SK-N-SH (cell line): ENCODE data around the gene TUBB1. TPM values are rescaled to one million over a fixed set of nuclear protein-coding genes. Genes with fewer than 3 reads are reported as not detected.
"Not testable (repeated sequence)": the region's sequence is repeated elsewhere in the genome, so short reads cannot be mapped to it uniquely, and the experiment has no call there.

Source experiments
- CTCF ChIA-PET: fragments of 300-600, 350-600 bp; formaldehyde crosslinking; extraction: SDS; loops from one replicate; lab custom pipeline; 2021; lab: Yijun Ruan, JAX
- POLR2A ChIA-PET: fragments of 350-600 bp; sonication (Branson Sonifier 250); formaldehyde crosslinking; extraction: SDS; loops from one replicate; lab custom pipeline; 2020; ENCODE audit warnings: antibody characterized with exemption, inconsistent platforms; lab: Yijun Ruan, JAX
- DNase-seq: peaks from one replicate; pipeline ENCODE4 v3.0.0; 2012
- H2AFZ ChIP-seq: fragments of 200-600 bp; sonication (generic); 2 replicates; pipeline ENCODE4 v1.8.1; 2016; ENCODE audit warnings: antibody characterized with exemption, mild to moderate bottlenecking, low read depth
- H3F3A ChIP-seq: fragments of 200-600 bp; sonication (generic); replicated peaks from 2 replicates; pipeline ENCODE3; 2016; ENCODE audit warnings: antibody characterized with exemption, mild to moderate bottlenecking; ENCODE audit not compliant: insufficient read depth
- H3K27ac ChIP-seq, 2 experiments: fragments of 200-500 bp in 1 of 2; fragments of 200-600 bp in 1 of 2; sonication (Bioruptor generic) in 1 of 2; sonication (generic), shearing (Covaris generic) in 1 of 2; 2 replicates each; pipeline versions ENCODE4 v1.5.1 to v1.6.1; 2014 to 2016; ENCODE audit warnings: low read depth in 2 of 2, inconsistent platforms in 1 of 2, low read length in 1 of 2, mild to moderate bottlenecking in 1 of 2, mixed read lengths in 1 of 2
- H3K27me3 ChIP-seq: fragments of 200-600 bp; sonication (generic), shearing (Covaris generic); 2 replicates; pipeline ENCODE4 v1.6.1; 2016; ENCODE audit warnings: mixed run types; ENCODE audit not compliant: insufficient read depth
- H3K36me3 ChIP-seq, 2 experiments: fragments of 200-500 bp in 1 of 2; fragments of 200-600 bp in 1 of 2; sonication (Bioruptor generic) in 1 of 2; sonication (generic) in 1 of 2; replicated peaks in 1 of 2; 2 replicates each; pipeline versions ENCODE3 to v1.5.1; 2014 to 2016; ENCODE audit warnings: low read length in 1 of 2, mild to moderate bottlenecking in 1 of 2; ENCODE audit not compliant: insufficient read depth in 2 of 2, control insufficient read depth in 1 of 2
- H3K4me1 ChIP-seq, 2 experiments: fragments of 200-500 bp in 1 of 2; fragments of 200-600 bp in 1 of 2; sonication (Bioruptor generic) in 1 of 2; sonication (generic), shearing (Covaris generic) in 1 of 2; 2 replicates each; pipeline versions ENCODE4 v1.5.1 to v1.6.1; 2014 to 2016; ENCODE audit warnings: low read depth in 1 of 2, low read length in 1 of 2, mixed run types in 1 of 2; ENCODE audit not compliant: insufficient read depth in 2 of 2, control insufficient read depth in 1 of 2
- H3K4me2 ChIP-seq: fragments of 200-600 bp; sonication (generic), shearing (Covaris generic); 2 replicates; pipeline ENCODE4 v1.6.1; 2017; ENCODE audit warnings: mixed run types
- H3K4me3 ChIP-seq, 2 experiments: fragments of 200-500 bp in 1 of 2; fragments of 200-600 bp in 1 of 2; sonication (Bioruptor generic) in 1 of 2; sonication (generic), shearing (Covaris generic) in 1 of 2; 2 replicates each; pipeline versions ENCODE4 v1.5.1 to v1.8.1; 2014 to 2016; ENCODE audit warnings: low read depth in 2 of 2, inconsistent platforms in 1 of 2, low read length in 1 of 2, mild to moderate bottlenecking in 1 of 2, mixed read lengths in 1 of 2, moderate library complexity in 1 of 2
- H3K79me2 ChIP-seq: fragments of 200-600 bp; sonication (generic); 2 replicates; pipeline ENCODE4 v1.8.1; 2017; ENCODE audit warnings: mild to moderate bottlenecking; ENCODE audit not compliant: insufficient read depth
- H3K9ac ChIP-seq: fragments of 200-600 bp; sonication (generic); 2 replicates; pipeline ENCODE4 v1.6.1; 2017; ENCODE audit warnings: mixed run types
- H3K9me2 ChIP-seq: fragments of 200-600 bp; sonication (generic); 2 replicates; pipeline ENCODE4 v1.6.1; 2017; ENCODE audit warnings: mixed run types
- H3K9me3 ChIP-seq: fragments of 200-600 bp; sonication (generic); 2 replicates; pipeline ENCODE4 v1.6.1; 2017; ENCODE audit warnings: mixed run types, mild to moderate bottlenecking, moderate library complexity
- H4K20me1 ChIP-seq: fragments of 200-600 bp; sonication (generic); 2 replicates; pipeline ENCODE4 v1.6.1; 2017; ENCODE audit warnings: mild to moderate bottlenecking, mixed run types; ENCODE audit not compliant: insufficient read depth
- CHD2 ChIP-seq: fragments of 150-350 bp; IDR thresholded peaks from 2 replicates; pipeline ENCODE4 v1.6.1; 2018; ENCODE audit warnings: low read length; ENCODE audit not compliant: partially characterized antibody
- ELF1 ChIP-seq: IDR thresholded peaks from 2 replicates; pipeline ENCODE4 v1.4.0; 2012
- FOSL2 ChIP-seq: IDR thresholded peaks from 2 replicates; pipeline ENCODE4 v1.4.0; 2012; ENCODE audit warnings: low read depth, mild to moderate bottlenecking, moderate library complexity, borderline replicate concordance
- FOXJ3 ChIP-seq: sonication (generic); formaldehyde crosslinking; IDR thresholded peaks from 2 replicates; pipeline ENCODE4 v1.5.1; 2020; ENCODE audit warnings: mild to moderate bottlenecking, missing genetic modification reagents
- GABPA ChIP-seq: IDR thresholded peaks from 2 replicates; pipeline ENCODE4 v1.4.0; 2012; ENCODE audit warnings: low read depth, mild to moderate bottlenecking
- GATA2 ChIP-seq: sonication (generic); formaldehyde crosslinking; IDR thresholded peaks from 2 replicates; pipeline ENCODE4 v1.5.0; 2020; ENCODE audit warnings: mild to moderate bottlenecking, missing genetic modification reagents
- IRF3 ChIP-seq: fragments of 150-350 bp; IDR thresholded peaks from 2 replicates; pipeline ENCODE4 v1.6.1; 2016; ENCODE audit warnings: mild to moderate bottlenecking, low read depth, low read length
- MAX ChIP-seq: IDR thresholded peaks from 2 replicates; pipeline ENCODE4 v1.4.0; 2012; ENCODE audit warnings: low read depth
- MEF2A ChIP-seq: IDR thresholded peaks from 2 replicates; pipeline ENCODE4 v1.4.0; 2012; ENCODE audit warnings: low read depth, borderline replicate concordance
- POLR2AphosphoS5 ChIP-seq: IDR thresholded peaks from 2 replicates; pipeline ENCODE4 v1.6.1; 2012; ENCODE audit warnings: low read depth, low read length
- RCOR1 ChIP-seq: fragments of 150-350 bp; IDR thresholded peaks from 2 replicates; pipeline ENCODE4 v1.6.1; 2017; ENCODE audit warnings: antibody characterized with exemption, low read length
- SIN3A ChIP-seq: IDR thresholded peaks from 2 replicates; pipeline ENCODE4 v1.6.1; 2012; ENCODE audit warnings: low read depth, mild to moderate bottlenecking, low read length, moderate library complexity, borderline replicate concordance
- TCF12 ChIP-seq: IDR thresholded peaks from 2 replicates; pipeline ENCODE4 v1.4.0; 2012
- ZBTB33 ChIP-seq: IDR thresholded peaks from 2 replicates; pipeline ENCODE4 v1.4.0; 2012; ENCODE audit warnings: low read depth, borderline replicate concordance
- WGBS: methylation state at CpG from one replicate; pipeline ENCODE4 v1.1.6; 2017; ENCODE audit warnings: low lambda C conversion rate; 5-methylcytosine and 5-hydroxymethylcytosine counted together
- polyA plus RNA-seq, 3 experiments: library from polyadenylated mRNA; depleted of rRNA; stranded (reverse); fragments of >200 nt; gene quantifications; 2 replicates each; pipeline ENCODE4 v1.2.3, GENCODE V29; 2012
- TF ChIP-seq, protein P1 (sequence below): fragments of 150-350 bp; IDR thresholded peaks from 2 replicates; pipeline ENCODE4 v1.6.1; 2017; ENCODE audit warnings: antibody characterized with exemption, low read length, low read depth, borderline replicate concordance

Gene TUBB1
- polyA plus RNA-seq, 1 of the 3 experiments (the other 2 are of a cell fraction), result not detected

GRCh38 chr20:59039233-59039632 is 20.0 kb downstream of the TUBB1 start:
- H3K9ac ChIP-seq, result no peak overlapping the region
- peaks cover 4% of the 10 kb centered on the region; the same call in 1 of the 2 replicates for H4K20me1 ChIP-seq
- WGBS, result 87% methylated on average over 1 of the region's 1 CpG
- H3K9me2 ChIP-seq, result no peaks in the 10 kb centered on the region
- H3K36me3 ChIP-seq, result peaks cover 39 to 59% of the 10 kb centered on the region in 2 experiments
- no peak for DNase-seq
- TF ChIP-seq SIN3A (no peak), IRF3 (no peak), FOSL2 (no peak), GABPA (no peak), POLR2AphosphoS5 (no peak), GATA2 (CRISPR knock-in tag) (no peak), RCOR1 (no peak), MEF2A (no peak), ELF1 (no peak)
- TF ChIP-seq, protein P1, sequence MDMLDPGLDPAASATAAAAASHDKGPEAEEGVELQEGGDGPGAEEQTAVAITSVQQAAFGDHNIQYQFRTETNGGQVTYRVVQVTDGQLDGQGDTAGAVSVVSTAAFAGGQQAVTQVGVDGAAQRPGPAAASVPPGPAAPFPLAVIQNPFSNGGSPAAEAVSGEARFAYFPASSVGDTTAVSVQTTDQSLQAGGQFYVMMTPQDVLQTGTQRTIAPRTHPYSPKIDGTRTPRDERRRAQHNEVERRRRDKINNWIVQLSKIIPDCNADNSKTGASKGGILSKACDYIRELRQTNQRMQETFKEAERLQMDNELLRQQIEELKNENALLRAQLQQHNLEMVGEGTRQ, result no peak
- TF ChIP-seq, all 33 proteins: peak for 0
- Histone ChIP-seq H2AFZ (no peak overlapping the region), H3F3A (peaks cover 11% of the 10 kb centered on the region), H3K4me1 (peaks cover 7 to 32% of the 10 kb centered on the region in 2 experiments; a peak in 3 of 4 replicates), H3K79me2 (peaks cover 65% of the 10 kb centered on the region), H3K4me3 (no peak overlapping the region), H3K27me3 (no peaks in the 10 kb centered on the region), H3K27ac (no peak overlapping the region), H3K4me2 (no peak overlapping the region), H3K9me3 (no peaks in the 10 kb centered on the region)
- ChIA-PET POLR2A (no interaction called here), CTCF (no interaction called here)

DNA sequence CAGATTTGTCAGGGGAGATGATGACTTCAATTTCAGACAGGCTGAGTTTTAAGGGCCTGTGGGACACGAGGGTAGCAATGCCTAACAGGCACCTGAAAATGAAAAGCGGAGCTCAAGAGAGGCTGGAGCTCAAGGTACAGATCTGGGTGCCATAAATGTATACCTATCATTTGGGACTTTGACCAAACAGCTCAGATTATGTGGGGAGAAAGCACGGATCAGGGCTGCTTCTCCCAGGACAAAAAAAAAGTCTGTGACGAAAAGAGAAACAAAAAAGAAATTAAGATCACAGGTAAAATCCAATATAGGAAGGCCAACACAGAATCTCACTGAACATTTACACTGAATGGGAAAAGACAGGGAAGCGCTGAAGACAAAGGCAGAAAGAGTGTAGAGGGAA is 21.4 kb downstream of the TUBB1 start:
- 96% methylated on average over 5 of the region's 5 CpGs for WGBS
- Histone ChIP-seq H3K27ac (peak overlapping the region in 1 of 2 experiments; percentile 11; a peak in 1 of 4 replicates), H3K36me3 (peaks cover 33 to 45% of the 10 kb centered on the region in 2 experiments), H2AFZ (no peak overlapping the region), H3K4me1 (peaks cover 7 to 34% of the 10 kb centered on the region in 2 experiments; a peak in 3 of 4 replicates), H4K20me1 (peaks cover 4% of the 10 kb centered on the region; the same call in 1 of the 2 replicates), H3K9me2 (no peaks in the 10 kb centered on the region), H3F3A (peaks cover 7% of the 10 kb centered on the region), H3K27me3 (no peaks in the 10 kb centered on the region), H3K9me3 (no peaks in the 10 kb centered on the region), H3K9ac (no peak overlapping the region), H3K79me2 (peaks cover 62% of the 10 kb centered on the region), H3K4me2 (peak overlapping the region; percentile 22; the same call in 1 of the 2 replicates), H3K4me3 (peak overlapping the region in 1 of 2 experiments; percentile 89; a peak in 2 of 4 replicates)
- ChIA-PET POLR2A (no interaction called here), CTCF (interaction anchor here (1.1 to 3.5 kb wide), 3 partner anchors 8 to 182 kb away, joined by 3 to 20 read pairs (median 6); partner anchors contain the start of gene ATP5F1E)
- TF ChIP-seq FOXJ3, result no peak
- no peak for TF ChIP-seq CHD2
- TF ChIP-seq TCF12, result no peak
- no peak for TF ChIP-seq ZBTB33
- no peak for TF ChIP-seq MAX
- no peak for DNase-seq

DNA sequence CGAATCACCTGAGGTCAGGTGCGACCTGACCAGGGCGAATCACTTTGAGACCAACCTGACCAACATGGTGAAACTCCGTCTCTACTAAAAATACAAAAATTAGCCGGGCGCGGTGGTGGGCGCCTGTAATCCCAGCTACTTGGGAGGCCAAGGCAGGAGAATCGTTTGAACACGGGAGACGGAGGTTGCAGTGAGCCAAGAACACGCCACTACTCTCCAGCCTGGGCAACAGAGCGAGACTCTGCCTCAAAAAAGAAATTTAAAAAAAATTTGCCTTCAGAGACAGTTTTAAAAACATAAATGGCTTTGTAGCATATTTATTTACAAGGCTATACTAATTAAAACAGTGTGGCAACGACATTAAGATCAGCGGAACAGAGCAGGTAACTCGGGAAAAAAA is 22.3 kb downstream of the TUBB1 start:
- H3K9me3 ChIP-seq, H4K20me1 ChIP-seq, H3F3A ChIP-seq, H3K27me3 ChIP-seq, H3K9me2 ChIP-seq, DNase-seq: not testable (repeated sequence)
- Histone ChIP-seq H2AFZ (peak overlapping the region; percentile 88; the same call in 1 of the 2 replicates), H3K36me3 (peaks cover 25 to 37% of the 10 kb centered on the region in 2 experiments), H3K4me1 (peaks cover 7 to 34% of the 10 kb centered on the region in 2 experiments; a peak in 3 of 4 replicates), H3K4me3 (peak overlapping the region; percentile 75 to 89), H3K4me2 (peak overlapping the region; percentile 93), H3K79me2 (peaks cover 61% of the 10 kb centered on the region), H3K9ac (peak overlapping the region; percentile 59; the same call in 1 of the 2 replicates), H3K27ac (peak overlapping the region; percentile 48 to 89; a peak in 3 of 4 replicates)
- POLR2A ChIA-PET, result interaction anchor here (2.1 kb wide), 1 partner anchor 9 kb away, joined by 10 read pairs; the partner anchor contains the start of gene ATP5F1E
- WGBS, result 94% methylated on average over 16 of the region's 16 CpGs
- CTCF ChIA-PET, result interaction anchor here (0.6 to 3.5 kb wide), 3 partner anchors 22 to 709 kb away, joined by 3 to 20 read pairs (median 3); no protein-coding TSS in a partner anchor
